GM10847 (cell line): ENCODE results near the gene ANO8.

ENCODE experiments used
- POLR2A ChIP-seq: IDR thresholded peaks from 2 replicates; pipeline ENCODE4 v1.6.1; 2011; ENCODE audit not compliant: insufficient read length; ENCODE audit errors: extremely low read depth

ANO8 gene

DNA sequence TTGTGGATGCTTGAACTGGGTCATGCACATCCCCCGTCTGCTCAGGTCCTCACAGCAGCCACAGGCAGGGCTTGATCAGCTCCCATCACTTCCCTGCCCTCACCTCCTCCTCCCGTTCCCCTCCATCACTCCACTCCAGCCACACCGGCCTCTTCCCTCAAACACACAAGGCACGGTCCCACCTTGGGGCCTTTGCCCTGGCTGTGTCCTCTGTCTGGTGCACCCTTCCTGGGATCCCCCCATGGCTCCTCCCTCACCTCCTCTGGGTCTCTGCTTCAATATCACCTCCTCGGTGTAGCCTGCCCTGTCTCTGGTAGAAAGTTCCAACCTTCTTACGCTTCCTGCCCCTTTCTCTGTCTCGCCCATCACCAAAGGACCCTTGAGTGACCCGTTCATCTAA, 18.7 kb upstream of the ANO8 start:
- TF ChIP-seq POLR2A, result no peak

DNA sequence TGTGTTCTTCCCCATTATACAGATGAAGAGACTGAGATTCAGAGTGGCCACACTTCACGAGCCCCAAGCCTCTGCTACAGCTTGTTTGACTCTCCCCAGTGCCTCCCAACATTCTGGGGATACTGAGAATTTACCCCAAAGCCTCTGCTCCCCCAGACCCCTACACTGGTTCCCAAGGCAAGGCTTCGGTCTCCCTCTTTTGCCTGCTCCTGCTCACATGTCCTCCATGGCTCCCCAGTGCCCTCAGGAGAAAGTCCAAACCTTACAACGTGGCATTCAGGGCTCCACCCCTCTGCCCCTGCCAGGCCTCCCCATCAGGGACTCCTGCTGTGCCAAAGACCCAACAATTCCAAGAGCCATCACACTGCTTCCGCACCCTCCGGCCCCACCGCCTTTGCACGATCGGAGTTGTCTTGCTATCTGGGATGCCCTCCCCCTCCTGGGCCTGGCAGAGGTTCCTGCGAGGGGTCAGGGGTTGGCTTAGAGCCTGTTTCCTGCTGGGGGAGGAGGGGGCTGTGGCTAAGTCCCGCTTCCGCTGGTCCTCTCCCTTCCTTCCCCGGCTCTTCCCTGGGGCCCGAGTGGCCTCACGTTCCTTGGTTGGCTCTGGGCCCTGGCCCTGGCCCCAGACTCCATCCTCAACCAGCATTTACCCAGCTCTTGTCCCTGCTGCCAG, 18.1 kb upstream of the ANO8 start:
- no peak for TF ChIP-seq POLR2A

DNA sequence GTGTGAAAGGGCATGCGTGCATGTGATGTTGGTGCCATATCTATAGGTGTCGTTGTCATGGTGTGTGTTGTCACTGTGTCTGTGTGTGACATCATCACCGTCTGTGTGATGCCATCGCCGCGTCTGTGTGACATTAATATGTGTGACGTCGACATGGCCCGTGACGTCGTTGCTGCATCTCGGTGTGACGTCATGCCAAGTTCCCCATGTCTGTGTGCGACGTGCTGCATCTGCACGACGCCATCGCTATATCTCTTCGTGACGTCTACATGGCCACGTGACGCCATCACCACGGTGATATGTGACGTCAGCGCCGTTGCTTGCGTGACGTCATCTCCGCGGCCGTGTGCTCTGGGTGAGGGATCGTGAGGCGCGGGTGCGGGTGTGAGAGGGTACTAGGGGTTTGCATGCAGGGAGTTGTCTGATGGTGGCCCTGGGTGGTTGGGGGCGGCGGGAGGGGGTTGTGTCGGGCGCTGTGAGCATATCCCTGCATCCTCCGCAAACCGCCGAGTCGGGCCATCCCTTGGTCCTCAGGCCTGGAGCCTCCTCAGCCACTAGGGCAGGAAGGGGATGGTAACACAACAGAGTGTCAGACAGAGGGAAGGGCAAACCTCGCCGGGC, 17.3 kb upstream of the ANO8 start:
- TF ChIP-seq POLR2A, result no peak

DNA sequence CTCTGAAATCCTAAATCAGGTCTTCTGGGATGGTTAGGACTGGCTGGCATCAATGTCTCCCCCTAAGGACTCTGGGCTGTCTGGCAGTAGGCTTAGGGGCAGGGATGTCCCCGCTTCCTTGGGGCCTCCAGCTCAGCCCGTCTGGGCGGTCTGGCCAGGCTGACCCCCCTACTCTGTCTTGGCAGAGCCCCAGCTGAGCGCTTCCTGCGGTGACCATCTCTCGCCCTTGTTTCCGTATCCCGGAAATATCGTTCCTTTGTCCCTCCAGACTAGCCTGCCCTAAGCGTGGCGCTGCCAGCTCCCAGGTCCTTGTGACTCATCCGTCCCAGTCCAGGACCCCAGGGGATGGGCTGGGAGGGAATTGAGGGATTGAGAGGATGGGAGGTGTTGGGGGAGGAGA, 14.0 kb upstream of the ANO8 start:
- no peak for TF ChIP-seq POLR2A

DNA sequence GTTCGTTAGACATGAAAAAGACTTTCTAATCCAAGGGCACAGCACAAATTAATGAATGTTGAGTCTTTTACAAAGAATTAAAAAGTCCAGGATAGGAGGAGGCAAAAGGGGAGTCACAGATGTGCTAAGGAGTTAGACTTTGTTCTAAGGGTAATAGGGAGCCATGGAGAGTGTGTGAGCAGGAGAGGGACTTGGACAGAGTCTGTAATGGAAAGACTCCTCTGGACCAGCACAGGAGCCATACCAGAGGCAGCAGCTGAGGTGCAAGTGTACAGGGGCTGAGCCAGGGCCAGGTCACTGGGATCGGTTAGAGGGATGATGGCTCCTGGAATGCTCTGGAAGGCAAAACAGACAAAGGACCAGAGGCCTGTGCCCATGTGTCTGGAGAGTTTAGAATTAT, 13.2 kb upstream of the ANO8 start:
- no peak for TF ChIP-seq POLR2A

DNA sequence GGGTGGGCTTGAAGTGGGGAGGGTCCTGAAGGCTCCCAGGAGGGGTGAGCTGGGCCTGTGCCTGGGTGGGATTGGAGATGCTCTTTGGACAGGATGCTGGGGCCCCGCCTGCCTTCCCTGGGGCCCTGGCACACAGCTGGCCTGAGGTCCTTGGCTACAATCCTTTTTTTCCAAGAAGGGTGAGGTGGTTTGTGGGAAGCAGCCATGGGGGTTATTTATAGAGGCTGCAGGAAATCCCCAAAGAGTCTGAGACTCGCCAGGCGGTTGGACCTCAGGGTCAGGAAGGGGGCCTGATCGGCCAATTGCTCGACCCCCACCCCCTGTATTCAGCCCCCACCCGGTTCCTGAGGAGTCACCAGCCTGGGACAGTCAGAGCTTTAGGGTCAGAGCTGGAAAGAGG, 12.7 kb upstream of the ANO8 start:
- no peak for TF ChIP-seq POLR2A

DNA sequence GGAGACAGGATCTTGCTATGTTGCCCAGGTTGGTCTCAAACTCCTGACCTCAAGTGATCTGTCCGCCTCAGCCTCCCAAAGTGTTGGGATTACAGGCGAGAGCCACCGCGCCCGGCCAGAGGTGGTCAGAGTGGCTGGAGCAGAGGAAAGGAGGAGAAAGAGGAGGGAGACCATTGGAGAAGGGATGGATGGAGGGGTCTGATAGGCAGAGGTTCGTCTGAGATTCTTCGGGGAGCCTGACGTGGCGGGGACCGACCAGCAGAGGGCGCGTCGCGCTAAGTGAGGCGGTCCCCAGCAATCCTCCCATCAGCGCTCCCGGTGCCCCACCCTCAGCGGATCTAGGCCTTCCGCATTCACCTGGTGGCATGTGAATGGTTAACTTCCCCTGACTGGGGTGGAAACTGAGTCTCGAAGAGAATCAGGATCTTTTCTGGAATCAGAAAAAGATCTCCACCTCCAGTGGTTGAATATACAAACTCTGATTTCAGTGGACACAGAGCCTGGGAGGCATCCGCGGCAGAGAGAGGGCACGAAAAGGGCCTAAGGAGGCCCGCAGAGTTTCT, 11.5 kb upstream of the ANO8 start:
- no peak for TF ChIP-seq POLR2A

DNA sequence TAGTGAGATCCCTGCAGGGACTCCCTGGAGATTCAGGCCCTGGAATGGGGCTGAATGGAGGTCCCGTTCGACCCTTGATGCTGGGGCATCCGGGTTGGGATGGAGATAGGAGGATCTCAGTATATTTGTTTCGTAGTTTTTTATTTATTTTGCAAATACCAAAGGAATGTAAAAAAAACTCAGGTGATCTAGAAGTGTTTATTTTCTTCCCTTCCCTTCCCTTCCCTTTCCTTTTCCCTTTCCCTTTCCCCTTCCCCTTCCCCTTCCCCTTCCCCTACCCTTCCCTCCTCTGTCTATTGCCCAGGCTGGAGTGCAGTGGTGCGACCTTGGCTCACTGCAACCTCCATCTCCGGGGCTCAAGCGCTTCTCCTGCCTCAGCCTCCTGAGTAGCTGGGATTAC, 7.2 kb upstream of the ANO8 start:
- no peak for TF ChIP-seq POLR2A

DNA sequence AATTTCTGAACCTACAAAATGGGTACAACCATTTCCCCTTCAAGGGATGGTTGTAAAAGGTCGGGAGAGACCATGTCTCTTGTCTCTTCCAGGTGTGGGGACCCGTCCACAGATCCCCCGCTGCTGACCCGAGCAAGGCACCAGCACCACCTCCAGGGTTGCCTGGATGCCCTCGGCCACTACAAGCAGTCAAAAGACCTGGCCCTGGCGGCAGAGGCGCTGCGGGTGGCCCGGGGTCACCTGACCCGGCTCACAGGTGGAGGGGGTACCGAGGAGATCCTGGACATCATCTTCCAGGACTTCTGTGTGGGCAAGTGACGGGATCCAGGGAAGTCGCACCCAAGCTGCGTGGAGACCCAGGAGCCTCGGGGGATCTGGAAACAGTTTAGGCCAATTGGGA, 6.7 kb upstream of the ANO8 start:
- no peak for TF ChIP-seq POLR2A

DNA sequence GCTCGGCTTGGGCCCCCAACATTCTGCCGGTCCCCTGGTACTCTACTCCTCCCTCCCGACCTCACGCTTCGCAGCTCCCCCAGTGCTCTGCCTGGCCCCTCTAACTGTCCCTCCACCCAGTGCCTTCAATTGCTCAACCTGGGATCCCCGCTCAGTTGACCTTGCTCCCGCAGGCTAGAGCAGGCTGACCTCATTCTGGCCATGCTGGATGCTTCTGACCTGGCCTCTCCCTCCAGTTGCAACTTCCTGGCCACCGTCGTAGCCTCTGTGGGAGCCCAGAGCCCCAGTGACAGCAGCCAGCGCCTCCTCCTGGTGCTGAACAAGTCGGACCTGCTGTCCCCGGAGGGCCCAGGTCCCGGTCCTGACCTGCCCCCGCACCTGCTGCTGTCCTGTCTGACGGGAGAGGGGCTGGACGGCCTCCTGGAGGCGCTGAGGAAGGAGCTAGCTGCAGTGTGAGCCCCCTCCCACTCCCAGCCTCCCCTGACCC, 6.3 kb upstream of the ANO8 start:
- TF ChIP-seq POLR2A, result no peak

DNA sequence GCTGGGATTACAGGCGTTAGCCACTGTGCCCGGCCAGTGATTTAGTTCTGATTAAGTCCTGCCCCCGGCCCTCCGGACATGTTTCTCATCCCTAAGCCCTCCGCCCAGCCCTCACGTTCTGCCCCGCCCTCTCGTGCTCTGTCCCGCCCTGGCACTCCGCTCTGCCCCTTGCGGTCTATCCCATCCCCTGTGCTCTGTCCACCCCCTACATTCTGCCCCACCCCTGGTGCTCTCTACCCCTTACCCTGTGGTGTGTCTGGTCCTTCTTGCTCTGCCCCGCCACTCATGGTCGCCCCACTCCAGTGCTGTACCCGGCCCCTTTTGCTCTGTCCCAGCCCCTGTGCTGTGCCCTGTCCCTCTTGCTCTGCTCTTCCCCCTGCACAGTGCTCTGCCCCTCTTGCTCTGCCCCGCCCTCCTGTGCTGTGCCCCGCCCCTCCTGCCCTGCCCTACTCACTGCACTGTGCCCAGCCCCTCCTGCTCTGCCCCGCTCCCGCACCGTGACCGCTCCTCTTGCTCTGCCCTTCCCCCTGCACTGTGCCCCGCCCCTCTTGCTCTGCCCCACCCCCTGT, 5.7 kb upstream of the ANO8 start:
- no peak for TF ChIP-seq POLR2A

DNA sequence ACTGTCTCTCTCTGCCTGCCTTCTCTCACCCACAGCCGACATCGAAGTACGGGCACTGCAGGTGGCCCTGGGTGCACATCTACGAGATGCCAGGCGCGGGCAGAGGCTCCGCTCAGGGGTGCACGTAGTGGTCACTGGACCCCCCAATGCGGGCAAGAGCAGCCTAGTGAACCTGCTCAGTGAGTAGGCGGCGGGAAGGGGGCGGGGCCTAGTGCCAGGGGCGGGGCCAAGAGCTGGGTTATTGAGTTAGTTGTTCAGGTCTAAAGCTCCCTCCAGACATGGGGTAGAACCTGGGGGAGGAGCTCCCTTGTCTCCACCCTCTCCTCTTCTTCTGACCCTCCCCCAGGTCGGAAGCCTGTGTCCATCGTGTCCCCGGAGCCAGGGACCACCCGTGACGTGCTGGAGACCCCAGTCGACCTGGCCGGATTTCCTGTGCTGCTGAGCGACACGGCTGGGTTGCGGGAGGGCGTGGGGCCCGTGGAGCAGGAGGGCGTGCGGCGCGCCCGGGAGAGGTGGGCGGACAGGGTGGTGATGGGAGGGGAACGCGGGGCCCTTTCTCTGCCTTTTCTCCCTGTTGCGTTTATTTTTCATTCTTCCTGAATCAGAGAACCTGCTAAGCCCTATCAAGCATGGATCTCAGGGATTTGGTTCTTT, 4.6 kb upstream of the ANO8 start:
- no peak for TF ChIP-seq POLR2A

DNA sequence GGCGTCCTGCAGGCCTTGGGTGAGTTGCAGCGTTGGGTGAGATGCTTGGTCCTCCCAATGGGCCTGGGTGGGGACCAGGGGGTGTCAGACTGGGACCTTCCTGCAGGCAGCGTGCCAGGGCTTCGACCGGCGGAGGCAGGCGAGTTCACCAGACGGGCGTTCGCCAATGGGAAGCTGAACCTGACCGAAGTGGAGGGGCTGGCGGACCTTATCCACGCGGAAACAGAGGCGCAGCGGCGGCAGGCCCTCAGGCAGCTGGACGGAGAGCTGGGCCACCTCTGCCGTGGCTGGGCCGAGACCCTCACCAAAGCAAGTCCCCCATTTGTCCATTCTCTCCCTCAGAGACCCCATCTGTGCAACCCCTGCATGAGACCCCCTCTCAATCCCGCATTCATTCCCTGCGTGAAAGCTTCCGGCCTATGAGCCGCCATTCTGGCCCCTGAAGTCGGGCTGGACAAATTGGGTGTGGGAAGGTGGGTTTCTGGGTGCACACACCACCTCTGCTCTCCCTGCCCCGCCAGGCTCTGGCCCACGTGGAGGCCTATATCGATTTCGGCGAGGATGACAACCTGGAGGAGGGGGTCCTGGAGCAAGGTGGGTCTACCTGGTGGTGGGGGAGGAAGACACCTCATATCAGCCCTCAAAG, 3.9 kb upstream of the ANO8 start:
- TF ChIP-seq POLR2A, result no peak

DNA sequence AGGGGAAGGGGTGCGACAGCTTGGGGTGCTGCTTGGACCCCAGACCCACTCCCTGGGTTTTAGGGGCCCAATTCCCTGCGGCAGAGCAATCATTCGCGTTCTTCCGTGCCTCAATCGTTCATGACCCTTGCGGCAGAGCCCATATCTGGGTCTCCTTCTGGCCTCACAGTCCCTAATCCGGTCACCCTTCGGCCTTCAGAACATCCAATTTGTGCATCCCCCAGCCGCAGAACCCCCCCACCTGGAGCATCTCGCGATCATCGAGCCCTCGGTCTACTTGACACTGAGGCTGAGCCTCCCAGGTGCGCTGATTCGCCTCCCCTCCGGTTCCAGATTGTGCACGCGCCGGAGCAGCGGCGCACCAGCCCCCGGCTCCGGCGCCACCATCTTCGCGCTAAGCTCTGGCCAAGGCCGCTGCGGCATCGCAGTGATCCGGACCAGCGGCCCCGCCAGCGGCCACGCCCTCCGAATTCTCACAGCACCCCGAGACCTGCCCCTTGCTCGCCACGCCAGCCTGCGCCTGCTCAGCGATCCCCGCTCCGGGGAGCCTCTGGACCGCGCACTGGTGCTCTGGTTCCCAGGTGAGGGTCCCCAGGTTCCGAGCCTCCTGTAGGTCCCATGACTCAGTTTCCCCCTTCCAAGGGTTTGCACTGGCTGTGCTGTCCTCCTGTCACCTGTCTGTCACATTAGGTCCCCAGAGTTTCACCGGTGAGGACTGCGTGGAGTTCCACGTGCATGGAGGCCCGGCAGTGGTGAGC, 3.2 kb upstream of the ANO8 start:
- TF ChIP-seq POLR2A, result no peak
